ENCODE results near the gene MTCP1.
A peak's percentile ranks its signal among the peaks of the same experiment; 100 is the strongest.

Gene MTCP1

DNA sequence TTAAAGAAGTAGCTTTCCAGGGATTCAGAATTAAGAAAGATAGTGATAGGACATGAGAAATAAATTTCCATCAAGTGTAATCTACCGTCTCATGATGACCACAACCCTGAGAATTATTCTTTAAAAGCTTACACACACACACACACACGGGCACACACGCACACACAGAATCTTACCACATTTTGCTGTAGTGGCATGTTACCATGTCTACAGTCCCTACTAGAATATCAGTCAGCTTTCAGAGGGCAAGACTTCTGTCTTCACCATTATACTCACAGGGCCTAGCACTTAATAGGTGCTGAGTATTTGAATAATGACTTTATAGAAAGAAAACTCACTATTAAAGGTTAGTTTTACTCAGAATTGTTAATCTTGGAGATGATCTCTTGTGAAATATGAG, 15.4 kb downstream of the MTCP1 start:
- no peak overlapping the region for H3K4me3 ChIP-seq (ENCODE audit: control insufficient read depth, low read depth, low read length)
- TF ChIP-seq, protein P1, sequence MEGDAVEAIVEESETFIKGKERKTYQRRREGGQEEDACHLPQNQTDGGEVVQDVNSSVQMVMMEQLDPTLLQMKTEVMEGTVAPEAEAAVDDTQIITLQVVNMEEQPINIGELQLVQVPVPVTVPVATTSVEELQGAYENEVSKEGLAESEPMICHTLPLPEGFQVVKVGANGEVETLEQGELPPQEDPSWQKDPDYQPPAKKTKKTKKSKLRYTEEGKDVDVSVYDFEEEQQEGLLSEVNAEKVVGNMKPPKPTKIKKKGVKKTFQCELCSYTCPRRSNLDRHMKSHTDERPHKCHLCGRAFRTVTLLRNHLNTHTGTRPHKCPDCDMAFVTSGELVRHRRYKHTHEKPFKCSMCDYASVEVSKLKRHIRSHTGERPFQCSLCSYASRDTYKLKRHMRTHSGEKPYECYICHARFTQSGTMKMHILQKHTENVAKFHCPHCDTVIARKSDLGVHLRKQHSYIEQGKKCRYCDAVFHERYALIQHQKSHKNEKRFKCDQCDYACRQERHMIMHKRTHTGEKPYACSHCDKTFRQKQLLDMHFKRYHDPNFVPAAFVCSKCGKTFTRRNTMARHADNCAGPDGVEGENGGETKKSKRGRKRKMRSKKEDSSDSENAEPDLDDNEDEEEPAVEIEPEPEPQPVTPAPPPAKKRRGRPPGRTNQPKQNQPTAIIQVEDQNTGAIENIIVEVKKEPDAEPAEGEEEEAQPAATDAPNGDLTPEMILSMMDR (IDR thresholded peaks at IDR 0.05; ENCODE audit: control insufficient read depth, insufficient read depth, low read depth, low read length, missing control alignments): no peak
- DNase-seq (ENCODE audit: low read depth): no peak

DNA sequence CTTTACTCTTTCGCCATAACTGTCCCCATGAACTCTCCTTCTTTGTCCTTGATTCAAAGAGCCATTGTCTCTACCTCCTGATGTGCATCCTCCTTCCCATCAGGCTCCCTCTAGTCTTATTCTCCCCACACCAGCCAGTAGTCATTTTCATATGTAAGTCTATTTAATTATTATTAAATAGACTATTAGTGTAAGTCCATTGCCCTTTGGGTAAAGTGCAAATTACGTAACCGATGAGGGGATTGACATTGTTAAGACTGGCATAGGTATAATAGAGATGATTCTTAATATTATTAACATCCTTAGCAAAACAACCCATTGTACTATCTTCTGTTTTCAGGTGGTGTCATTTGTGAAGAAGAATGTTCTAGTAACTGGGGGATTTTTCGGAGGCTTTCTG, 16.7 kb downstream of the MTCP1 start:
- no peak for DNase-seq (ENCODE audit: low read depth)
- H3K4me3 ChIP-seq (ENCODE audit: control insufficient read depth, low read depth, low read length): no peak overlapping the region
- TF ChIP-seq, protein P1 (IDR thresholded peaks at IDR 0.05; ENCODE audit: control insufficient read depth, insufficient read depth, low read depth, low read length, missing control alignments): no peak

DNA sequence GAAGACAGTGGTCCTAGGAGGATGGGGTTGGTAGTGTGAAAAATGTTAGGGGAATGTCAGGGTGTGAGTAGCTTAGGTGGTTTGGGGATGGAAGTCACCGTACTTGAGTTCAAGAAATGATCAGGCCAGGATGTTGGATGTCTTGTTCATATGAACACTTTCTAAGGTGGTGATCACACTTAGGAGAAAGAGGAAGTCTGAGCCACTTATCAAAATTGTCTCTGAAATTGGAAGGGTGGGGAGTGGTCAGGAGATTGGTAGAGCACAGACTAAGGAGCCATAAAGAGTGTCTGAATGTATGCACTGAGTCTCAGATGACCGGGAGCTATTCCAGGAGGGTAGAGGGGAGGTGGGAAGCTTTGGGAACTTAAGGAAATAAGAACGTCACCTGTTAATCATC, 17.3 kb downstream of the MTCP1 start:
- H3K4me3 ChIP-seq (ENCODE audit: control insufficient read depth, low read depth, low read length): no peak overlapping the region
- TF ChIP-seq, protein P1 (IDR thresholded peaks at IDR 0.05; ENCODE audit: control insufficient read depth, insufficient read depth, low read depth, low read length, missing control alignments): no peak

DNA sequence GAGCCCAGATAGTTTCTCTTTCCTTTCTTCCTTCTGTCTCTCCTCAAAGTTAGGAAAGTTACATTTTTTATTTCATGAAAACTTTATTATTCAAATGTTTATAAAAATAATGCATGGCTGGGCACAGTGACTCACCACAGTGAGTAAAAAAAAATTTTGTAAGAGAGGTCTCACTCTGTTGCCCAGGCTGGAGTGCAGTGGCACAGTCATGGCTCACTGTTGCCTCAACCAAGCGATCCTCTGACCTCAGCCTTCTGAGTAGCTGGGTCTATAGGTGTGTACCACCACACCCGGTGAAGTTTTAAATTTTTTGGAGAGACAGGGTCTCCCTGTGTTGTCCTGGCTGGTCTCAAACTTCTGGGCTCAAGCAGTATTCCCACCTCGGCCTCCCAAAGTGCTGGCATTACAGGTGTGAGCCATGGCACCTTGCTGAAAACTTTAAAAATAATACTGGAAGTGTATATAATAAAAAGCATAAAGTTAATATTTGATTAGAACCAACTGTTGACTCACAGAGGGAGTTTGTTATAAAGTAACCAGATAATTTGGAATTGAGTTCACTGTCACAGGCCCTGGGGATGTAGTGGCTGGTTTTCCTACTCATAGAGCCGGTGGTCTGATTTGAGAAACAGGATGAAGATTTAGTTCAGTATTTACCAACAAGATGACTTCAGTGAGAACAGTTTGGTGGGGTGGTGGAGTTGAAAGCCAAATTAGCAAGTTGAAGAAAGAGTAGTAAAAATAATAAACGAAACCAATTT, 18.0 kb downstream of the MTCP1 start:
- DNase-seq (ENCODE audit: low read depth): no peak
- TF ChIP-seq, protein P1 (IDR thresholded peaks at IDR 0.05; ENCODE audit: control insufficient read depth, insufficient read depth, low read depth, low read length, missing control alignments): no peak
- no peak overlapping the region for H3K4me3 ChIP-seq (ENCODE audit: control insufficient read depth, low read depth, low read length)

More for the DNA sequence above, 17.3 kb downstream of the MTCP1 start:
- no peak for DNase-seq (ENCODE audit: low read depth)

DNA sequence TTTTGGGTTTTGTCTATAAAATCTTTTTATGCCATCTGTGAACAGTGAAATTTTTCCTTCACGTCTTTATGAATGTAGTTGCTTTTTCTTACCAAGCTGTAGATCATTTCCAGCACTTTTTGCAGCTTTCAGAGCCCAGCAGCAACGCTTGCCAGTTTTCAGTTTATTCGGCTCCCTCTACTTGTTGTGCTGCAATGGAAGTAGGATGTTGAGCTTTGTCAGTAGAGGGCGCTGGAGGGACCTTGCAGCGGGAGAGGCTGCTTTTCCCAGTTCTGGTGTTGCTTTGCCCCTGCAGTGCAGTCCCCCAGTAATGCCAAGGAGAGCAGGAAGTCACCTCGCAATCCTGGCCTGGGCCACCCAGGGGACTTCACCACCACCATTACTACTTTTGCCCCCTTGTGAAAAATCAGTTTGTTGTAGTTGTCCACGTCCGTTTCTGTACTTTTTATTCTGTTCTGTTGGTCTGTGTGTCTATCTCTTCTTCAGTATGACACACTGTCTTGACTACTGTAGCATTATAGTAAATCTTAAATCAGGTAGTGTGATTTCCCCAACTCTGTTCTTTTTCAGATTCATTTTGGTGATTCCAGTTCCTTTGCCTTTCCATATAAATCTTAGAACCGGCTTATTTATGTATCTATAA, 21.8 kb downstream of the MTCP1 start:
- H3K4me3 ChIP-seq (ENCODE audit: control insufficient read depth, low read depth, low read length): no peak overlapping the region
- DNase-seq (ENCODE audit: low read depth): no peak
- TF ChIP-seq, protein P1 (IDR thresholded peaks at IDR 0.05; ENCODE audit: control insufficient read depth, insufficient read depth, low read depth, low read length, missing control alignments): peak; percentile 75

DNA sequence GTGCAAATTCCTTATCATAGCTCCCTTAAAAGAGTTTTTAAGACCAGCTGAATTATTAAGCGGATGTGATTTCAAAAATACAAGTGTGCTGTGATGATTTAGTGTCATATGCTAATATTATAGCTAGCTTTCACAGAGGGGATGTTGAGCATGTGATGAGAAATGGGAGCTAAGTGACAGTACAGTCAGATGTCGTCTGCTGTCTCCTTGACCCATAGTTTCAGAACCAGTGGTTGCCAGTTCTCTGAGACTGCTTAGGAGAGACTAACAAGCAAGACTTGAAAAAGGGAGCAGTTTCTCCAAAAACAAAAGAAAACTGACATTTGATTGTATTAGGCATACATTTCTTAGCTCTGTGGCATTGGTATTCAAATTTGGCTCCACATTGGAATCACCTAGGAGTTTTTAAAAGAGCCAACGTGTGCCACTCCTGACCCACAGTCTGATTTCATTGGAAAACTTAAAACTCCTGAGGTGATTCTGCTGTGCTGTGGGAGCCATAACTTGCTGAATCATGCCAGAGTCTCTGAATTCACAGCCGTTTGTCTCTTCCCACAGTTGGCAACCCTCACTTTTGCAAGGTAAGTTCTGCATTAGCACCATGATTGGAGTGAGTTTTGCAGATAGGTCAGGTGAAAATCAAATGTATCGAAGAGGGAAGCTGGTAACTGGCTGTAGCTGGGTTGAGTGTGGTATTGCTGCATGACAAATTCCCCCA, 24.0 kb downstream of the MTCP1 start:
- DNase-seq (ENCODE audit: low read depth): no peak
- TF ChIP-seq, protein P1 (IDR thresholded peaks at IDR 0.05; ENCODE audit: control insufficient read depth, insufficient read depth, low read depth, low read length, missing control alignments): no peak

More for the DNA sequence above, 24.0 kb downstream of the MTCP1 start:
- no peak overlapping the region for H3K4me3 ChIP-seq (ENCODE audit: control insufficient read depth, low read depth, low read length)

Data from AG09309 (cell line).